C4-2B (cell line): ENCODE results near the gene NTRK2.

Experiments
- H3K27ac ChIP-seq: fragments of 450-650 bp; 2 replicates; pipeline ENCODE4 v1.5.1; 2017
- ZFX ChIP-seq: fragments of 450-650 bp; IDR thresholded peaks from 2 replicates; pipeline ENCODE4 v1.6.1; 2017
- TF ChIP-seq, protein P1 (sequence below): fragments of 450-650 bp; conservative IDR thresholded peaks from 2 replicates; pipeline ENCODE4 v1.5.1; 2017; ENCODE audit warnings: mild to moderate bottlenecking

NTRK2 gene

DNA sequence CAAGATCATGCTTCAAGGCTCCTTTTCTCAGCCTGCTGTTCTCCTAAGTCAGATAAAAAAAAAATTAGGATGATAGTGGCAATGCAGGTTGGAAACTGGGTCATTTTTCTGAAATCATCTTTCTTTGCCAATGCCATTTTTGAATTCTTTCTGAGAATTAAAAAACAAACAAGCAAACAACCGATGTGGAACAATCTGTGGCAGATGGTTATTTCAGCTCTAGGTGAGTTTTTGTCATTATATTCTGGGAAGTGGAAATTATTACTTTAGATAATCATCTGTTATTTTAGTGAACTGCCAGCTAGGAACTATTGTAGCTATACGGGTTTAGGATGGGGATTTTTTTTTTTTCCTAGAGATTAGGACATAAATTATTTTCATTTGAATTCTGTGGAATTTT is 129.7 kb downstream of the NTRK2 start:
- no peak overlapping the region for H3K27ac ChIP-seq
- TF ChIP-seq, protein P1, sequence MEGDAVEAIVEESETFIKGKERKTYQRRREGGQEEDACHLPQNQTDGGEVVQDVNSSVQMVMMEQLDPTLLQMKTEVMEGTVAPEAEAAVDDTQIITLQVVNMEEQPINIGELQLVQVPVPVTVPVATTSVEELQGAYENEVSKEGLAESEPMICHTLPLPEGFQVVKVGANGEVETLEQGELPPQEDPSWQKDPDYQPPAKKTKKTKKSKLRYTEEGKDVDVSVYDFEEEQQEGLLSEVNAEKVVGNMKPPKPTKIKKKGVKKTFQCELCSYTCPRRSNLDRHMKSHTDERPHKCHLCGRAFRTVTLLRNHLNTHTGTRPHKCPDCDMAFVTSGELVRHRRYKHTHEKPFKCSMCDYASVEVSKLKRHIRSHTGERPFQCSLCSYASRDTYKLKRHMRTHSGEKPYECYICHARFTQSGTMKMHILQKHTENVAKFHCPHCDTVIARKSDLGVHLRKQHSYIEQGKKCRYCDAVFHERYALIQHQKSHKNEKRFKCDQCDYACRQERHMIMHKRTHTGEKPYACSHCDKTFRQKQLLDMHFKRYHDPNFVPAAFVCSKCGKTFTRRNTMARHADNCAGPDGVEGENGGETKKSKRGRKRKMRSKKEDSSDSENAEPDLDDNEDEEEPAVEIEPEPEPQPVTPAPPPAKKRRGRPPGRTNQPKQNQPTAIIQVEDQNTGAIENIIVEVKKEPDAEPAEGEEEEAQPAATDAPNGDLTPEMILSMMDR: no peak
- no peak for TF ChIP-seq ZFX

DNA sequence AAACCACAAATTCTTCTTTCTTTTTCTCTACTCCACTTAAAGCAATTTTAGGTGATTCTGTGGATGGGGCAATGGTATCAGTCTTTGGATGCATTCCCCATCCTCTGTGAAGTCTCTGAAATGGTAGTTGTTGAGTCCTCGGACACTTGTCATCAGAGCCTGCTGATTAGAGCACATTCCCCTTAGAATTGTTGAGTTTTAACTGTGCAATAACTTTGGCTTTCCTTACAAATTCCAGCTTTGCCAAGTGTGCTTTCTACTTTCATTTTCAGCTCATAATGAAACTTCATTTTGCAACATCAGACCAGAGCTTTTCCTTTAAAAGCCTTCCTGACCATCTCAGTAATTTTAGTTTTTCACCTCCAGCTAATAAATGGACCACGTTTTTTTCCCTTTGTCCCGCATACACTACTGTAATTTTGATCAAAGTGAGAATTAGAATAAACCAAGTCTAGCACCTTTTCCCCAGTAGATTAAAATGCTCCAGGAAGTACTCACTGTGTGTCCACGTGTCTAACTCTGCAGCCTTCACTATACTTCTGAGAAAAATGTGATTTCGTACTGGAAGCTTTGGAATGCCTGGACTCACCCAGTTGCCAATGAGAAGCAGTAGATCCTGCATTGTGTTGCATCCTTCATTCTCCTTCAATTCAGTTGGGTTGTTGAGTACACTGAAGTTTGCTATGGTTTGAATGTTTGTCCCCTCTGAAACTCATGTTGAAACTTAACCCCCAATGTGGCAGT is 135.6 kb downstream of the NTRK2 start:
- no peak for TF ChIP-seq ZFX
- TF ChIP-seq, protein P1: no peak
- H3K27ac ChIP-seq: no peak overlapping the region

DNA sequence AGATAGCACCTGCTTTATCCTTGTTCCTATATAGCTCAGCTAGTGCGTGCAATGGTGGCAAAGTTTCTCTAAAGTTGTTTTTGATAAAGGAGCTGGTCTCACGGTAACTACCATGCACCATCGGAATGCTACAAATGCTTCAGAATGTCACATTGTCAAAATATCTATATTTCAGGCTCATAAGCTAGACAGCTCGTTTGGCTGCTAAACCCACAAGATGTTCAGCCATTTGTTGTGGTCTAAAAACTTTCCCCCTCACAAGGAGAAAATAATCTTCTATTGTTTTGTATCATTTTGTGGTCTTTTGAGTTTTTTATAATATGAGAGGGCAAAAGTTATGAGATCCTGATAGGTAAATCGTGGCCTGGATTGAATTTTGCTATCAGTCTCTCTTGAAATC is 137.9 kb downstream of the NTRK2 start:
- TF ChIP-seq, protein P1: no peak
- TF ChIP-seq ZFX: no peak
- H3K27ac ChIP-seq: no peak overlapping the region

DNA sequence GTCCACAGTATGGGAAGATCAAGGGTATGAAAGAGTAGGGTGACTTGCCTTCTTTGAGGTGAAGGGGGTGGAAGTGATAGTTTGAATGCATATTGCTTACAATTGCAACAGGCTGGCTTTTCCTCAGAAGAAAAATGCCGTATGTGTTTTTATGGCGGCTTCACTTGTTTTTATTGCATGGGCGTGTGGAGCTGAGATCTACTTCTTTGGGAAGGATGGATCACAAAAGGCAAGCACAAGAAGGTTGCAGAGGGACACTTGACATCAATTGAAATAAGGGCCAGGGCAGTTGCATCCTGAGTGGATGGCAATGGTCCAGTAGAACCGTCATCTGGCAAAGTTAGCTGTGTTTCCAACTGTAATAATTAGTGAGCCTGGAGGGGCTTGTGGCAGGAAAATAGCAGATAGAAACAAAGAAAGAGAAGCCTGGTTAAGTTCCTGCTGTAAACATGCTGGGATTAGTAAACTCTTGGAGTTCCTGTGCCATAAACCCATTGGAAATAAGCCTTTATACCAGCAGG is 138.4 kb downstream of the NTRK2 start:
- no peak overlapping the region for H3K27ac ChIP-seq
- no peak for TF ChIP-seq ZFX
- TF ChIP-seq, protein P1: no peak

DNA sequence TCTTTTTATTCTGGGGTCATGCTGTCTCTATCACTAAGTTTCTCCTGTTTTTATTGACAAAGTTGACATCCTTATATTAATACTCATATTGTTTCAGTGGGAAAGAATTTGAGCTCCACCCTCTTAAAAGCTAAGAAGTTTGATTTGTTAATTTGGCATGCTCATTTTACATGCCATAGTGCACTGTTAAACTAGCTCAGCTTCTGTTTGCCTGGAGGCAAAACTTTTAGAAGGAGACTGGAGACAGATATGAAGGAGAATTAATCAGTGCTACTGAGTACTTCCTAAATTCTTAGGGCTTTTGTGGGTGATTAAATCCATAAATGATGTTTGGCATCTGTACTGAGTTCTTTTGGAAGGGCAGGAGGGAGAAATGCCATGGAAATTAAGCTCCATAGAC is 138.9 kb downstream of the NTRK2 start:
- no peak overlapping the region for H3K27ac ChIP-seq
- no peak for TF ChIP-seq ZFX
- TF ChIP-seq, protein P1: no peak

DNA sequence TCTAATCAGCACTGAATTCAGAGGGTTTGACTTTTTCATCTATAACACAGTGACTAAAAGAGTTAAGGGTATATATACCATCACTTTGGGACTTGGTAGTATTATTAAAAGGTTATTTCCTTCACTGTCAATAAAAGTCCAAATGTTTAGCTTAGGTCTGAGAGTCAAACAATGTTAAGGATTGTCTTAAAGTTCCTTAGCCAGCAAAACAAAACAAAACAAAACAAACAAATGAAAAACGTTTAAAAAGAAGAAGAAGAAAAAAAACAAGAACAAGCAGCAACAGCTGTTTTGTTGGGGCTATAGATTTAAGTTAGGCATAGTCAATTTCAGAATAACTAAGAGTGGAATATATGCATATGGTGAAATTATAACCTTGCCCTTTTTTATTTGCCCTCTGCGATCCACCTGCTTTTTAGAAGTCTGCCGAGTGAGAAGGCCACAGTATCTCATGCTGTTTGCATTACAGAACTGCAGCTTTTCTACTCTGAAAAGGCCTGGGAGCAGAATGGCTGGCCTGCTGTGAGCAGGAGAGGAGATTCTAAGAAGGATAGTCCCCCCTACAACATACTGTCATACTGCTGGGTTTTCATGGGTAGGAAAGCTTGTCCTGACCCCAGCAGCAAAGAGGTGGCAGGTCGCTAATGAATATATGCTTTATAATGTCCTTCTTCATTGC is 141.7 kb downstream of the NTRK2 start:
- TF ChIP-seq, protein P1: no peak
- no peak for TF ChIP-seq ZFX
- no peak overlapping the region for H3K27ac ChIP-seq

DNA sequence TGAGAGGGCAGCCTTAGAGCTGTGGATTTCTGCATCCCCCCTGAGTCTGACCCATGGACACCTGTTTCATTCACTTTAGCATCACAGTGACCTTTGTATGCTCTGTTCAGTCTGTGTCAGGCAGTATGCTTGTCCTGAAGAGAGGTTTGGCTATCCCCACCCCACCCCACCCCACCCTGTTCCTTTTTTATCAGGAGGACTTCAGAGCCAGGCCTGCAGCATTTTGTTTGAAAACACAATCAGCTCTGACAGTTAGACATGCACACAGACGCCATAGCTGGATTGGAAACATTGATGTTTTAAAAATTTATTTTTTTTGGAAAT is 142.2 kb downstream of the NTRK2 start:
- H3K27ac ChIP-seq: no peak overlapping the region
- TF ChIP-seq, protein P1: no peak
- no peak for TF ChIP-seq ZFX
